Measurements from ENCODE around the gene COL26A1. TPM values are rescaled to one million over a fixed set of nuclear protein-coding genes. Genes with fewer than 3 reads are reported as not detected.
A peak's percentile ranks its signal among the peaks of the same experiment; 100 is the strongest.

COL26A1 gene
- total RNA-seq, 1 donor from 2014 or later: not detected

- no peak for DNase-seq (ENCODE audit: low spot score)
Observed at GRCh38 chr7:101532400-101533102, 169.9 kb downstream of the COL26A1 start.

- DNase-seq (ENCODE audit: low spot score): no peak
Observed at GRCh38 chr7:101533103-101533465, 170.4 kb downstream of the COL26A1 start.

- DNase-seq (ENCODE audit: low spot score): no peak
Observed at GRCh38 chr7:101534015-101534803, 171.5 kb downstream of the COL26A1 start.

GRCh38 chr7:101534873-101535272, 172.2 kb downstream of the COL26A1 start:
- no peak for DNase-seq (ENCODE audit: low spot score)

GRCh38 chr7:101535351-101535751, 172.7 kb downstream of the COL26A1 start:
- no peak for DNase-seq (ENCODE audit: low spot score)

- DNase-seq (ENCODE audit: low spot score): no peak
Observed at GRCh38 chr7:101536232-101536631, 173.6 kb downstream of the COL26A1 start.

GRCh38 chr7:101536668-101537067, 174.0 kb downstream of the COL26A1 start:
- DNase-seq (ENCODE audit: low spot score): no peak

- DNase-seq (ENCODE audit: low spot score): no peak
Observed at GRCh38 chr7:101537205-101537604, 174.5 kb downstream of the COL26A1 start.

- DNase-seq (ENCODE audit: low spot score): no peak
Observed at GRCh38 chr7:101537935-101538595, 175.4 kb downstream of the COL26A1 start.

GRCh38 chr7:101538596-101539459, 176.2 kb downstream of the COL26A1 start:
- DNase-seq (ENCODE audit: low spot score): no peak

GRCh38 chr7:101539784-101540183, 177.1 kb downstream of the COL26A1 start:
- DNase-seq (ENCODE audit: low spot score): no peak

GRCh38 chr7:101542527-101543241, 180.0 kb downstream of the COL26A1 start:
- DNase-seq (ENCODE audit: low spot score): no peak

- DNase-seq (ENCODE audit: low spot score): no peak
Observed at GRCh38 chr7:101543242-101543766, 180.6 kb downstream of the COL26A1 start.

GRCh38 chr7:101543846-101544245, 181.2 kb downstream of the COL26A1 start:
- DNase-seq (ENCODE audit: low spot score): no peak

- DNase-seq (ENCODE audit: low spot score): no peak
Observed at GRCh38 chr7:101545441-101546190, 182.9 kb downstream of the COL26A1 start.

- DNase-seq (ENCODE audit: low spot score): peak; percentile 41
Observed at GRCh38 chr7:101546308-101546936, 183.7 kb downstream of the COL26A1 start.

GRCh38 chr7:101547022-101547915, 184.6 kb downstream of the COL26A1 start:
- DNase-seq (ENCODE audit: low spot score): peak; percentile 88
